ENCODE measurements around the gene SEC24C.

DNA sequence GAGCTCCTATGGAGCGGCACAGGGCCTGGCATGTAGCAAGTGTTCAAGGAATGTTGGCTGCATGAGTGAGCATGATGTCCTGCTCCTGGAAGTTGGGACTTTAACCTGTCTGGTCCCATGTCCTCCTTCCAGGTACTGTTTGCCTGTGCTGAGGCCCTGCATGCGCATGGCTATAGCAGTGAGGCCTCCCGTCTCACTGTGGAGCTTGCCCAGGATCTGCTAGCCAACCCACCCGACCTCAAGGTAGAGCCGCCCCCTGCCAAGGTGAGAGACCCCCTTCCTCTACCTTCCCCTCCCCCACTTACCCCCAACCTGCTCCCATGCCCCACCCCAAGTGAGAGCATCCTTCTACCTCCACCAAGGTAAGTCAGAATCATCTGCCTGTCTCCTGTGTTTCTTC, 49.3 kb downstream of the SEC24C start:
- TF ChIP-seq CTCF (conservative IDR thresholded peaks at IDR 0.05; ENCODE audit: low read length) = no peak
- no peak for TF ChIP-seq EZH2phosphoT487 (IDR thresholded peaks at IDR 0.05; ENCODE audit: borderline replicate concordance, low read depth, low read length)
